ENCODE measurements around the gene SSX2IP.

The SSX2IP gene

DNA sequence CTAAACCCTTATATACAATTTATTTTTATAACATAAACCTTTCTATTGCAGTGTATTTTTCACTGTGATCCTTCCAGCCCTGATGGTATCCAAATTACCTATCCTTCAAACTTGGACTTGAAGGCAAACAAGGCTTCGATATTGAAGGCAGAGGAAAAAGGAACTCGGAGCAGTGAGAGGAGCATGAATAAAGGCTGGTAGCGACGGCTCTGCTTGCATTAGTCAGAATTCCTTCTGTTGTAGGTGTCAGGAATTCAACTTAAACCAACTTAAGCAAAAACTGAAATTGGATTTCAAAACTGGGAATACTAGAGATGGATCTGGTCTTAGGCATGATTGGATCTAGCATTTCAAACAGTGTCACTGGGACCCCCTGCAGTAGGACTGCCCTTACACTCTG, 17.8 kb upstream of the SSX2IP start:
- DNase-seq: no peak

DNA sequence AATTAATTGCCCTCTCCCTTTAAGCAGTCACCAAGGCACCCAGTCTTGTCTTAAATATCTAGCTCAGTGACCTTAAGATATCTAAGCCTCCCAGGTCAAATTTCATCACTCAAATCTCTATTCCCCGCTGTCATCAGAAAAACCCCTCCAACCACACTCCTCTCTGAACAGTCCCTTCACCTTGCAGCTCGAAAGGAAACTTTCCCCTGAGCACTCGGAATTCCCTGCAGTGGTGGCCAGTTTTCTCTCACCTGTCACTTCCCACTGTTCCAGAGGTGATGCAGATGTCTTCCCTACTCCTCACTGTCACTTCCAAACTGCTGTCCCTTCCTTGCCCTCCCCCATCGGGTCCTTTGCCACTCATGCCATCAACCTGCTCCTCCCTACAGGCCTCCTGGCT, 15.3 kb upstream of the SSX2IP start:
- no peak for DNase-seq

DNA sequence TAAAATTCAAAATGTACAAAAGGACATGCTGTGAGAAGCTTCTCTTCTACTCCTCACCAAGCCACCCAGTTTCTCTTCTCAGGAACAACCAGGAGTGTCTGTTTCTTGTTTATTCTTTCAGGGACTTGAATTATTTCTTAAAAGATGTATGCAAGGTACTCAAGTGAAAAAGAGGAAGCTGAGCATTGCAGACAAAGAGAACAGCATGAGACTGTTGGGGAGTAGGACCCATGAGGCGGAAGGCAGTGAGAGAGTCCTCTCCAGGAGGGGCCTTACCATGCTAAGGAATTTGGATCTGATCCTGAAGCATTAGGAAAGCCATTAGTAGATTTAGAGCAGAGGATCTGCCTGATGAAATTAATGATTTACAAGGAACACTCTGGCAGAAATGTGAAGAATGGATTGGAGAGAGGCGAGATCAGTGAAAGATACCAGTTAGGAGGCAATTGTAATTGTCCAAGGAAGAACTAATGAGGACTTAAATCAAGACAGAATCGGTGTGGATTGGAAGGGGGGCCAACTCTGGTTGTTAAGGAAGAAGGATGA, 14.7 kb upstream of the SSX2IP start:
- peak; percentile 9 to 36 for DNase-seq

DNA sequence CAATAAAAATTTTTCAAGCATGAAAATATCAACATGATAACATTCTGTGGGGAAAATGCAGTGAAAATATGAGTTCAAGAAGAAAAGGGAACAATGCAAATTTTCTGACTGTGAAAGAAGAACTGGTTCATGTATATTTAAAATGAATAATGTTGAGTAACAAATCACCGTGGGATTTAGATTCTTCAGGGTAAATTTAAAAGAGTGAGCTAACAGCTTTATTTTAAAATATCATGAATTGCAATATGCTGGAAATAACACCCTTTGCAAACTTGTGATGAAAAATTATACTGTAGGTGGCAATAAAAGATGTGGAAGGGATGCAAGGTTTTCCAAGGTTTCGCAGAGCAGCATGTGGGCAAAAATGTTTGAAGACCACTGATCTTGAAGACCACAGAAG, 13.2 kb upstream of the SSX2IP start:
- DNase-seq: peak in 1 of 2 donors; percentile 19

DNA sequence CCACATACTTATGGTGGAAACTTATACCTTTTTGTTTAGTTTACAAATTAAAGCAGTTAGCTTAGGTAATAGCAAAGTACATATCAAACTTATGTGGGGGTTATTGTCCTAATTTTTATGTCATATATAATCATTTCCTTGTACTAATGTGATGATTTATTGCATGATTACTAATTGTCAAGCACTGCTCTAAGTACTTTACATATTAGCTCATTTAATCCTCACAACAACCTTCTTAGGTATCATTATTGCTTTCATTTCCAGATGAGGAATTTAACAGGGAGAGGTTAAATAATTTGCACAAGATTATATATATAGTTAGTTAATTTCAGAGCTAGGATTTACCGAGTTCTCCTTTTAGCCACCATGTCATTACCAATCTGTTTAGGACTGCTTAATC, 11.9 kb upstream of the SSX2IP start:
- no peak for DNase-seq

DNA sequence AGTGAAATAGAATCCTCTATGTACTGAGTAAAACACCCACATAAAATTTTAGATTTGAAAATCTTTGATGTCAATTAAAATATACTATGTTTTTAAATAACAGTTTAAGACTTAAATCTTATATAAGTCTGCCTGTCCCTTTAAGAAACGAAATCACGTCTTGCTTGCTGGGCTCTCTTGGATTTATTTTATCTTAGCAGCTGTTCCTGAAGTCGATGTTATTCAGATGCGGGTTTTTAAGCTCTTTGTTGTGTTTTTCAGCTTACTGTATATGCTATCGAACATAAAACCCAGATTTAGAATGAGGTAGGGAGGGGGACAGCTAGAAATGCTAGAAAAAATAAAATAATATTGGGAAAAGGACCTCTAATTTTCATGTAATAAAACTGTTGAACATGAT, 11.1 kb upstream of the SSX2IP start:
- no peak for DNase-seq

DNA sequence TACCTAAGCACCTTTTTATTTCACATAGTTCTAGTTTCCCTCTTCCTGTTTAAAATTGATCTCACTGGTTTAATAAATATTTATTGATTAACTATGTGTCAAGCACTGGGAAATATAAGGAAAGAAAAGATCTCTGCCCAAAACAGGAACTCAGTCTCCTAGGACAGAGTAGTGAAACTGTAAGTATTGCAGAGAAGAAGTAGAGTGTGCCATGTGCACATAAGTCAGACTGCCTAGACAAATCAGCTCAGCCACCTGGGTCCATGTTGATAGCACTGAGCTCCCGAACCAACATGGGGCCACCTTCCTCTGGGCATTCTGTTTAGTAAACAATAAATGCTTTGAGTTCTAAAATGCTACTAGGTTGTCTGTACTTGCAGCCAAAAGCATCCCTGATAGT, 9.8 kb upstream of the SSX2IP start:
- DNase-seq: peak; percentile 47 to 51

DNA sequence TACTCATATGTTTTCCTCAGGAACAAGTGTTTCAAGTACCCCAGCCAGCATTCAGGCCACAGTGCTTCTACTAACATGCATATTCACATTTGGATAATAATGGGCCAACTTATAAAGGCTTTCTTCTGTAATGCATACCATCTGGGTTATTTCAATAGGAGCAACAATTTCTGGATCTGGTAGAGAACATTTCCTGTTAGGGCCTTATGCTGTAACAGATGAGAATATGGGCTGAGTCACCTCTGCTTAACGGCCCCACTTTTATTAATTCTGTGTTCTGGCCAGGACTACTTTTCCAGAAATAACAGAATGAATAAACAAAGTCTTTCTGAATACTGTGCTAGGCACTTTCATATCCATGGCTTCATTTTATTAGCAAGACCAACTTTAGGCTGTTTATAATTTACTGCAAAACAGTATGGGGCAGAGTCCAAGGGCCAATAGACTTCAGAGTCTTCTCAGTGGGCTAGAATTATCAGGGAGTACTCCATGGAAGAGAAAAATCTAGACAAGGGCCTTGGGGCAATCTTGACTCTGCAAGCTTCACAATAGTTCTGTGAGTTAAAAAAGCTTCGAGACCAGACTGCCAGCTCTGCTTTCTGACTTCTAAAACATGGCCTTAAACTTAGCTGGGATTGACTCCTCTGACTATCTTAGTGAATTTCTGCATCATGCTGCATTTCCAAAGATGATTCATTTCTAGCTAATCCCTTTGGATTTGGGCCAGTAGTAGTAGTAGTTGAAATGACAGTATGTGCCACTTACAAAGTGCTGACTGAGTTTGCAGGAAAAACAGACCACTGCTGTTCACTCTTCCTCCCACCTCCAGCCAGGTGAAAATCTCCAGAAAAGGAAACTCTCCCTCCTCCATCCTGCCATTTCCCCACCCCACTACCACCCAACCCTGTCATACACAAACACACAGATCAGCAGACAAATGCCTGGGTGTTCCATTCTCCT, 8.2 kb upstream of the SSX2IP start:
- no peak for DNase-seq

DNA sequence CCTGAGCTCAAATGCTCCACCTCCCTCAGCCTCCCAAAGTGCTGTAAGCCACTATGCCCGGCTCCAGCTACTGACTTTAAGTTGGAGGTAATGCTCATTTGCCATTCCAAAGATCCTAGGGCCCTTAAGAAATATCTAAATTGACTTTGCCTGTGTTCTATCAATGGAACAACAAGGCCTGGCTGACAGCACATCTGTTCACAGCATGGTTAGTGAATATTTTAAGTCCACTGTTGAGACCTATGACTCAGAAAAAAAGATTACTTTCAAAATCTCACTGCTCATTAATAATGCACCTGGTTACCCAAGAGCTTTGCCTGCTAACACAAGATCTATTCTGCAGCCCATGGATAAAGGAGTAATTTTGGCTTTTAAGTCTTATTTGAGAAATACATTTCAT, 3.5 kb upstream of the SSX2IP start:
- DNase-seq: no peak

DNA sequence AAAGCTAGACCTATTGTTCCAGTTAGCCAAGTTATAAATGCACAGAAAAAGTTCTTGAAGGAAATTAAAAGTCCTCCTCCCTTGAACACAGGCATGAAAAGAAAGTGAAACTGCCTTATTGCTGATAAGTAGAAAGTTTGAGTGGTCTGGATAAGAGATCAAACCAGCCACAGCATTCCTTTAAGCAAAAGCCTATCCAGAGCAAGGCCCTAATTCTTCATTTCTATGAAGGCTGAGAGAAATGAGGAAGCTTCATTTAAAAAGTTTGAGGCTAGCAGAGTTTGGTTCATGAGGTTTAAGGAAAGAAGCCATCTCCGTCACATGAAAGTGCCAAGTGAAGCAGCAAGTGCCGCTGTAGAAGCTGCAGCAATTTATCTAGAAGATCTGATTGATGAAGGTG, 2.7 kb upstream of the SSX2IP start:
- DNase-seq: peak; percentile 19 to 39

DNA sequence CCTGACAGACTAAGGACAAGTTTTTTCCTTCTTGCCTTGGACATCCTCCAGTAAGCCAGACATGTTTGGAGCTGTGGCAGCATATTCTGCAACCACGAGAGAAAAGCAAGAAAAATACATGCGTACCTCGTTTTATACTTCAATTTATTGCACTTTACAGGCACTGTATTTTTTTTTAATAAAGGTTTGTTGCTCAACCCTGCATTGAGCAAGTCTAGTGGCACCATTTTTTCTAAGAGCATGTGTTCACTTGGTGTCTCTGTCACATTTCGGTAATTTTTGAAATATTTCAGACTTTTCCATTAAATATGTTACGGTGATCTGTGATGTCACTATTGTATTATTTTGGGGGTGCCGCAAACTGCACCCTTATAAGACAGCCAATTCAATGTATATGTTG, 2.1 kb upstream of the SSX2IP start:
- DNase-seq: no peak

DNA sequence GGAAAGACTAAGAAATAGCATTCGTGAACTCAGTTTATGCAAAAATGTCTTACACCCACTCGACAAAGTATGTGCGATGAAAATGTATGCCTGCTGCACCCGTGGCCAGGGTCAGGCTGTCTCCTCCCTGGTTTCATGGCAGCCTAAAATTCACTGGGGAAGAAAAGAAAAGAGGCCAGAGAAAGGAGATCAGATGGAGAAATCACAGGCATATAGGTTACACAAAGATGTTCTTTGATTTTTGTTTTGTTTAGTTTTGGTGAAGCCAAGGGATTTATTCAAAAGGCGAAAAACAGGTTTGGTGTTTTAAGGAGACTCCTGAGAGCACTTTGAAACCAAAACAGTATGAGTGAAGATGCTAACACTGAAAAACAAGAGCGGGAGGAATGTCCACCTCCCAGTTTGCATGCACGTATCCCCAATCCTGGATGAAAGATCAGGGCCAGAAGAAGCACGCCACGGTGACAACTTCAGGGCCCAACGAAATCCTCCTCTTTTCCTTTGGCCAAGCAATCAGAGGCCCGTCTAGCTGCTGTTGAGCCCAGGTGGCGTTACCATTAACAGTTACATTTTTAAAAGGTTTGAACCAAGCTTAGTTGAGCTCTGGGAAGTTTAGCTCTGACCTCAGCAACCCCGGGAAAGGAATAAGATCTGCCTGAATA, 992 bp upstream of the SSX2IP start:
- DNase-seq: no peak

DNA sequence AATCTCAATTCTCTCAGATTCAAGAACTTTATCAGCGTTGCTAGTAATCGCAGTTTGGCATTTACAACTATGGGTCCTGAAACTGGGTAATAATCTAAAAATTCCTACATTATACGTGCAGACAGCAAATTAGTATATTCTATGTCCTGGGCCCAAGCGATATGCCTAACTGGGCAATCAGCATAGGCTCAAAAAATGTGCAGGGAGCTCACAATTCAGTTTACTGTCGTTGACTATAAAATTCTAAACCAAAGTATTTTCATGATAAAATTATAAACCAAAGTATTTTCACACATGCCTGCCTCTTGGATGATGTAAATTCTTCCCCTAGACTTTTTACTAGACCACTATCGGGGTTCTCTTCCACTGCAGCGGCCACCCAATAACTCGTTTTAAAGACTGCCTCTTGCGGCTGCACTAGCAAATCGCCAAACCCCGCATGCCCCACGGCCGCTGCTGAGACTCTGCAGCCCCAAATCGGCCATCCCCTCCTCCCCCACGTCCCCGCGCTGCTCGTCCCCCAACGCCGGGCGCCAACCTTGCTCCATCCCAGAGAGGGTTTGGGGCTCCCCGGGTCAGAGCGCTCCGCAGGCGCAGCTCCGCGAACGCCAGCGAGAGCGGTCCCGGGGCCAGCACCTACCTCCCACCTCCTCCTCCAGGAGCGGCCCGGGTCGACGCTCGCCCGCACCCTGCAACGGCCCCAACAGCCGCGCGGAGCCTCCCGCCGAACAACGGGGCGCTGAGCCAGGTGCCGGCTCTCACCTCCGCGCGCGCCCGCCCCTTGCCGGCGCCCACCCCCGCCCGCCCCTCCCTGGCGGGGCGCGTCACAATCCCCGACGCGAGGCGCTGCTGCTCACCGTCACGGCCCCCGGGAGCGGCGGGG, 506 bp downstream of the SSX2IP start:
- peak; percentile 21 to 58 for DNase-seq

DNA sequence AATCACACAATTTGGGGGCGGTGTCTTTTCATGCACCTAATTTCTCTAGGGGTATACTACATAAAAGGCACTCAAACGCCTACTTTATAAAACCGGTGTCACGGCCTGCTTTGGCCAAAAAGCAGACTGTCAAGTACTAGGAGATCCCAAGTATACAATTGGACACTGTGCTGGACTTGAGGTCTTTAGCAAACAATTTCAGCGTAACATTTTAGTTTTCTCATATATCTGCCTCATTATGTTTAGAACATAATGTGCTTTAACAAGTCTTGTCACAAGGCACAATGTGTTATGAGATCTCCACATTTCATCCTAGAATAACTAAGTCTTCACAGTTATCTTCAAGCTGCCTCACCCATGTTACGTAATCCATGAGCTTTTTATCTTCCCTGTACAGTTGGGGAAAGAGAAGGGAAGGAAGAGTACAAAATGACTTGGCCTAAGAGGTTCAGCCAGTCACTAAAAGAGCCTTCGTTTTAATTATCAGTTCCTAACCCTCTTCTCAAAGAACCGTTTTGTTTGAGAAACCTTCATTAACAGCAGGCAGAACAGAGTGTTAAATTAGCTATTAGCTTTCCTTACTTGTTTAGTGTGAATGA, 1.7 kb downstream of the SSX2IP start:
- no peak for DNase-seq

DNA sequence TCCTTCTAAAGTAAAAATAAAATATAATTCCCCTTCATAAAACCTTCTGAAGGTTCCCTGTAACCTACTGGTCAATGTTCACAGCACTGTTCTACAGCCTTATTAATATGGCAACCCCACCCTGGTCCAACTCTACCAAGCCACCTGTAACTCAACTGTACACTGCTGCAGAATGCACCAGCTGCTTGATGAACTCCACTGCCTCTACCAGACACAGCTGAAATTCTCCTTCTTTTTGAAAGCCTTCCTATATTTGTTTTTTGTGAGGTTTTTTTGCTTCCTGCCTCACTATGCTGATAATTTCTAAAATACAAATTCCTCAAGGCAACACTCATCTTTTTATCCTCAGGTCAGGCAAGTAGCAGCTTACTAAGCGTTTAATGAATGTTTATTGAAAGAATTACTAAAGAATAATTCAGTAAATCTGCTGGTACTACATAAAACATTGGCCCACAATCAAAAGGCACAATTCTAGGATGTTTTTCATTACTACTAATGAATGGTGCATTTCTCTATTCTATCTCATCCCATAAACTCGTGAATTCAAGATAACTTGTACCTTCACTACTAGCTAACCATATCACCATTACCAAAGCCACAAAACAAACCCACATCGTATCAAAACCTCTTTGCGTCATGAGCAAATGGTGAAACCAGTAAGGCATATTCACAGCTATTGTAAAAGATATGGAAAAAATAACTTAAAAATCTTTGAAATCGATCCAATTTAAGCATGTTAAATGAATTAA, 2.4 kb downstream of the SSX2IP start:
- DNase-seq: no peak

DNA sequence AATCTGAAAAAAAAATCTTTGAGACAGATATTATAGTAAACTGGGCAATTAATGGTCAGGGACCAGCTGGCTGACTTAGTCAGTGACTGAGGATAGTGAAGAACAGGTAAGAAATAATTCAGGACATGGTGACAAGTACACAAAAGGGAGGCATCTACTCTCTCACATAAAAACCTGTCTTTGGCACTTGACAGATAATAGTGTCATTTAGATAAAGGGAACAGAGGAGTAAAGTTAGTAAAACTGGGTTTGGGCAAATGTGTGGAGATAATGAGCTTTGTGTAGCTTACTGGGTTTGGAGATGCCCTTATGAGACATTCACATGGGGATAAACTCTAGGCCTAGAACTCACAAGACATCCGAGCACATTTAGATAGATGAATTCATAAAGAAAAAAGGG, 4.0 kb downstream of the SSX2IP start:
- DNase-seq: no peak

DNA sequence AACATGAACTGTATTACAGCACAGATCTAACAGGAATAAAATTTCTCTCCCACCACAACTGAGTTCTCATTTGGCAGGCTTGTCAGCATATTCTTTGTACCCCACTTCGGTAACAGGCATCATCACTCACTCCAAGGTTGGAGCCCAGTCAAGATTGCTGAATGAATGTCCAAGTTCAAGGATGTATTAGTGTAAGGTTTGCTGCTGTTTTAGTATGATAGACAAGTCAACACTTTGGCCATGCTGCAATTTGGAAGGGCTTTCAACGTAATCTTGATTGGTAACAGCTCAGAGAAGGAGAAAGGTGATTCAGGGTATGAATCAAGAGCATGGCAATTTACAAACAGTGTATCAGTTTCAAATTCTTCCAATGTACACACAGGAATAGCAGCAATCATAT, 6.8 kb downstream of the SSX2IP start:
- no peak for DNase-seq

DNA sequence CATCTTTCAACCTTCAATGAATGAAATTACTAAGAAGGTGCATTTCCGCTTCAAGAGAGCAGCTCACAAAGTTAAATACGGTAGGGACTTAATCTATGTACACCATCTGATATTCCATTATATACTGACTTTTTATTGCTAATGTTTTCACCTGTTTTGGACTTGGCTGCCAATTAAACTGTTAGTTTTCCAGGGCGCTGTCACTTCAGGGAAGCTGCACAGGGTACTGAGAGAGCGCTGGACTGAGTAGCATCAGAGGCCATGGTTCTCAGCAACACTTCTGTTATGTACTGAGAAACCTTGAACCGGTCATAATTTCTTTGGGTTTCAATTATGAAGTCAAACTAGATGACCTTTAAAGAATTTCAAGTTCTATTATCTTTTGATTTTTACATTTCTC, 8.2 kb downstream of the SSX2IP start:
- no peak for DNase-seq

DNA sequence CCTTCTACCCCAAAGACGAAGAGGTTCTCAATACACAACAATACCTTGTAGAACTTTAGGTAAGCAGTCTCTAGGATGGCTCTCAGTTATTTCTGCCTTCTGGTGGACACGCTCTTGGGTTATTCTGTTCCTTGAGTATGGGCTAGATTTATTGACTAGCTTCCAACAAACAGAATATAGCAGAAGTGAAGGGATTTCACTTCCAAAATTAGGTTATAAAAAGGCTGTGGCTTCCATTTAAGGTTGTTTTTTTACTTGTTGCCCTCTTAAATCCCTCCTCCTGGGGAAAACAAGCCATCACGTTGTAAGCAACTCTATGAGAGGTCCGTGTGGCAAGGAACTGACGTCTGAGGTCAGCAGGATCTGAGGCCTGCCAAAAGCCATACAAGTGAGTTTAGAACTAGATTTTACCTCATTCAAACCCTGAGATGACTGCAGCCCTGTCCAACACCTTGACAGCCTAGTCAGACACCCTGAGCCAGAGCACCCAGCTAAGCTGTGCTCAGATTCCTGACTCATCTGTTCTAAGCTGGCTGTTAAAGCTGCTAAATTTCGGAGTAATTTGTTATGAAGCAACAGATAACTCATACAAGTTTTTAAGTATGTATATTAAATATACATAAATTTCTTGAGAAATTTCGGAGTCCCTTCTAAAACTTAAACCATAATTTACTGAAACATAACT, 12.7 kb downstream of the SSX2IP start:
- no peak for DNase-seq

DNA sequence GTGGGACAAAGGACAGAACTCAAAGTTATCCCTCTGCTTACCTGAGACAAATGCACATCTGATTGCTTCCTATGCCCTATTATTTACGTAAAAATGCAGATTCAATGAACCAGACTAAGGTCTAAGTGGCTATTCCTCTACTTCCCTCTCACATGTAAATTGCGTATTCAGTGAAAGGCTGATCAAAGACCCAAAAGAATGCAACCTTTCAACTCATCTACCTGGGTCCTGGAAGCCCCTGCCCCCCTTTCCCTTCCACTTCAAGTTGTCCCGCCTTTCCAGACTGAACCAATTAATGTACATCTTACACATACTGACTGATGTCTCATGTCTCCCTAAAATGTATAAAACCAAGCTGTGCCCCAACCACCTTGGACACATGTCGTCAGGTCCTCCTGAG, 14.6 kb downstream of the SSX2IP start:
- no peak for DNase-seq

DNA sequence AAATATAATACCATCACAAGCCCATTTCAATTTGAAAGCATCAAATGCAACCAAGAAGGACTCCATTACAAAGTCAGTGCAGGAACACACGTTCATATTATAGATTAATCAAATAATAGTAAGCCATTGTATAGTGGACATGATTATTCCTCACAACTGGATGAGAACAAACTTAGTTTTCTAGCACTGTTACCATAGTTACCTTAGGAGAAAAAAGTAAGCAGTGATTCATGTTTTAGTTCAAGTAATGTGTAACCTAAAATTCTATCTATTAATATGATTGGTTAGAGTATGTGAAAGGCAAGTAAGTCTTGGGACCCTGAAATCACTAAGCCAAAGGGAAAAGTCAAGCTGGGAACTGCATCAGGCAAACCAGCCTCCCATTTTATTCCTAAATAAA, 15.2 kb downstream of the SSX2IP start:
- no peak for DNase-seq
